ENCODE results near the gene MIA.
A peak's percentile ranks its signal among the peaks of the same experiment; 100 is the strongest.
"Not testable (repeated sequence)": the region's sequence is repeated elsewhere in the genome, so short reads cannot be mapped to it uniquely, and the experiment has no call there.

The MIA gene

DNA sequence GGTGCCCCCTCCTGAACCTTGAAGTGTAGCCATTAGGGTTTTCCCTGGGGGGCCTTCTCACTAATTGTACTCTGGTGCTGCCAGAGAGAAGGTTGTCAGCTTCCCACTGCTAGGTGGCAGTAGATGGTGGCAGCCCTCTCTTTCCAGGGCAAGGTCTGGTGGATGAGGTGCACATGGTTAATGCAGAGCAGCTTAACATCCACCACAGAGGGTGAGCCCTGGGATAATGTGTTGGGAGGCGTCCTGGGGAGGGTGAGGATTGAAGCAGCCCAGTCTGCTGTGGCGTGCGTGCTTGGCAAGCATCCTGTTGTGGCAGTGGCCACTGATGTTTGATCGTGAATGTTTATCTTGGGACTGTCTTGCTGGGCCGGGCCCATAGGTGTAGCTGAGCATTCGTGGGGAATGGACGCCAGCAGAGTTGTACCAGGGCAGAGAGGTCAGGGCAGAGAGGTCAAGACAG is 29.5 kb downstream of the MIA start:
- no peak for DNase-seq

- no peak for DNase-seq
Measured at GRCh38 chr19:40805258-40805868, 30.0 kb downstream of the MIA start.

DNA sequence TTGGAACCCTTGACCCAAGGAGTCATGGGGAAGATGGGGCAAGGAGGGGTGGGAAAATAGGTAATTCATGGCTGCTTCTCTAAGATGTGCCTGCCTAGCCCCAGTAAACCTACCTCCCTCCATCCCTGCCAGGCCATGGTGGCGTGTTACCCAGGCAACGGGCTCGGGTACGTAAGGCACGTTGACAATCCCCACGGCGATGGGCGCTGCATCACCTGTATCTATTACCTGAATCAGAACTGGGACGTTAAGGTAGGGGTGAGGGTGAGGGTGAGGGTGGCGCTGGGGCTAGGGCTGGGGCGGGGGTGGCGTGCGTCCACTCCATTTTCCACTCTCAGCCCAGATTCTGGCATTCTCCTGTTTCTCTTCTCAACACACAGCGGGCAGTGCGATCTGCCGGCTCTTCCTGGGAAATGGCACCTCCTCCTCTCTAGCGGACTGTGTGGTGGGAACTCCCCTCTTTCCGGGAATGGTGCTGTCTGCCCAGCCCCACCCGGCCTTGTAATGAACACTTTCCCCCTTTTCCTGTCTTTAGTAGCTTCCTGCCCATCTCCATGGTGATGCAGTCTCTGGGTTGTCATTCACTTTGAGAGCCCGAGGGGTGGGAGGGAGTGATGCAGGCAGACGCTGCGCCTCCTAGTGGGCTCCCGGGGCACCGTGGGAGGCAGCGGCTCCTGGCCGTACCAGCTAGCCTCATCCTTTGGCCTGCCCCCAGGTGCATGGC is 31.3 kb downstream of the MIA start:
- DNase-seq: peak; percentile 79

DNA sequence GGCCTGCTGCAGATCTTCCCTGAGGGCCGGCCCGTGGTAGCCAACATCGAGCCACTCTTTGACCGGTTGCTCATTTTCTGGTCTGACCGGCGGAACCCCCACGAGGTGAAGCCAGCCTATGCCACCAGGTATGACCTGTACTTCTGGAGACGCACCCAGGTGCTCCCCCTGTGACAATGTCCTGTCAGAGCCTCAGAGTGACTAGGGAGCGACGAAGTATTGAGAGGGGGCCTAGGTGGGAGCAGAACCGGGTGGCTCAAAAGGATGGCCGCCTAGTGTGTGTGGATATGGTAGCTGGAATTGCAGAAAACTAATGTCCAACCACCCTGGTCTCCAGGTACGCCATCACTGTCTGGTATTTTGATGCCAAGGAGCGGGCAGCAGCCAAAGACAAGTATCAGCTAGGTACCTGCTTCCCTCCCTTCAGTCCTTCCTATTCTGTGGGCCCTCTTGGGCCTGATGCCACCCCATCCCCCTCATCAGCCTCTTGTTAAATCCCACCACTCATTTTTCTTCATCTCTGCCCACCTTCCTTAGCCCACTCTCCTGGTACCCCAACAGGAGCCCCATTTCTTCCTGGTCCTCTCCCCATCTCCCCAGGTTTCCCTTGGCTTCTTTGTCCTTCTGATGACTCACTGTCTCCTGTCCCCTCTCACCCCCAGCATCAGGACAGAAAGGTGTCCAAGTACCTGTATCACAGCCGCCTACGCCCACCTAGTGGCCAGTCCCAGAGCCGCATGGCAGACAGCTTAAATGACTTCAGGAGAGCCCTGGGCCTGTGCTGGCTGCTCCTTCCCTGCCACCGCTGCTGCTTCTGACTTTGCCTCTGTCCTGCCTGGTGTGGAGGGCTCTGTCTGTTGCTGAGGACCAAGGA is 32.1 kb downstream of the MIA start:
- DNase-seq: no peak

DNA sequence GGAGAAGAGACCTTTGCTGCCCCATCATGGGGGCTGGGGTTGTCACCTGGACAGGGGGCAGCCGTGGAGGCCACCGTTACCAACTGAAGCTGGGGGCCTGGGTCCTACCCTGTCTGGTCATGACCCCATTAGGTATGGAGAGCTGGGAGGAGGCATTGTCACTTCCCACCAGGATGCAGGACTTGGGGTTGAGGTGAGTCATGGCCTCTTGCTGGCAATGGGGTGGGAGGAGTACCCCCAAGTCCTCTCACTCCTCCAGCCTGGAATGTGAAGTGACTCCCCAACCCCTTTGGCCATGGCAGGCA is 32.7 kb downstream of the MIA start:
- DNase-seq: no peak

GRCh38 chr19:40808497-40808896 is 33.2 kb downstream of the MIA start:
- no peak for DNase-seq

DNA sequence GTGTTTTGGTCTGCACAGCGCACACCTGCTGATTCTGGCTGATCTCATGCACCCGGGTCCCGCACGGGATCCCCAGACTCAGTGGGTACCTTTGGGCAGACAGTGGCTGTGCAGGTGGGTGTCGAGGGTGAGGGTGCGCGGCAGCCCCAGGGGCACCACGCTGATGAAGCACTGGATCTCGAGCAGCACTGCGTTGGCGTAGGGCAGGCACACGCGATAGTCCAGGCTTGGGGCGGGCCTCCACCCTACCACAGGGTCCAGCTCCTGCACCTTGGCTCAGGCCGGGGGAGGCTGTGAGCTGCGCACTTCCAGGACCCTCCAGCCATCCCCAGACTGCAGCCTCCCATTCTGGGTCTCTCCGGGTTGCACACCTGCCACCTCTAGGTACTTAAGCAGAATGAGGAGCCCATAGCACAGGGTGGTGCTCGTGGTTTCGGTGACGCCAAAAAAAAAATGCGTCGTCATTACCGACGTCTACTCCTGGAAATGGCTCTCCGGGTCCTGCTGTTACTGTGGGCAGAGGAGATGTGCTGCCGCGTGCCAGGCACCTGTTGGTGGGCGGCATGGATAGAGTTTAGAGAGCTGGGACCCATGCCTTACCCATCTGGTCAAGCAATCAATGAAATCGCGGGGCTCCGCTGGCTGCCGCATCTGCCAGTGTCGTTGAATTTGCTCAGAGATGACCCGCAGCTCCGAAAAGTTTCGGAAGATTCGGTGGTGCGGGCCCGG is 34.2 kb downstream of the MIA start:
- DNase-seq: no peak

GRCh38 chr19:40810160-40810559 is 34.8 kb downstream of the MIA start:
- no peak for DNase-seq

DNA sequence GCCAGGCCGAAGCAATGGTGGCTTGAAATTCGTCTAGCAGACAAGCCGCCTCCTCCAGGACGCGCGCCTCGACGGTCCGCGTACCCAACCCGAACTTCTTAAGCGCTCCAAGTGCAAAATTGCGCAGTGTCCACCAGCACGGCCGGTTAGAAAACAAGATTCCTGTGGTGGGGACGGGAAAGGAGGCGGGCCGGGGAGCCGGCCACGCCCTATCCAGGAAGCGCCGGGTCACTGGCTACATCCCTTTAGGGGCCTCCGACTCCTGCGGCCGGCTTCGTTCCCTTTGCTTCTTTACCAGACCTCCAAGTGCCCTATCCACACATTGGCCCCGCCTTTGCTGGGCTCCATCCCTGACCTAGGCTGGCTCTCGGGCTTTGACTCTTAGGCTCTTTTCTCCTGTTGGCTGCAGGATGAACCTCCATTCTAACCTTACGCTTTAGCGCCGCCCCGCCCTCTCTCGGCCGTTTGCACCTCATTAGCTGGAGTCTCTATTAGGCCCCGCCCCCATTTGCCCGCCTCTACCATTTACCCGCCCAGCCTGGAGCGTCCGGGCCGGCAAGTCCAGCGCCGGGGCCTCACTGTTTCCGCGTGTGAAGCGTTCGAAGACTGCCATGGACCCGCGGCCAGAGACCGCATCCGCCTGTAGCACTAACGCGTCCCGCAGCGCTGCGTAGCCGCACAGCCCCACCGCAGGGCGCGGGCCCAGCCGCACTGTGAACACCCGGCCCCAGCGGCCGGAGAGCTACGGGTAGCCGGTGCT is 35.5 kb downstream of the MIA start:
- not testable (repeated sequence) for DNase-seq

- peak; percentile 41 for DNase-seq
Measured at GRCh38 chr19:40811478-40812341, 36.4 kb downstream of the MIA start.

- not testable (repeated sequence) for DNase-seq
Measured at GRCh38 chr19:40812571-40812970, 37.2 kb downstream of the MIA start.

GRCh38 chr19:40813182-40813581 is 37.9 kb downstream of the MIA start:
- DNase-seq: no peak

DNA sequence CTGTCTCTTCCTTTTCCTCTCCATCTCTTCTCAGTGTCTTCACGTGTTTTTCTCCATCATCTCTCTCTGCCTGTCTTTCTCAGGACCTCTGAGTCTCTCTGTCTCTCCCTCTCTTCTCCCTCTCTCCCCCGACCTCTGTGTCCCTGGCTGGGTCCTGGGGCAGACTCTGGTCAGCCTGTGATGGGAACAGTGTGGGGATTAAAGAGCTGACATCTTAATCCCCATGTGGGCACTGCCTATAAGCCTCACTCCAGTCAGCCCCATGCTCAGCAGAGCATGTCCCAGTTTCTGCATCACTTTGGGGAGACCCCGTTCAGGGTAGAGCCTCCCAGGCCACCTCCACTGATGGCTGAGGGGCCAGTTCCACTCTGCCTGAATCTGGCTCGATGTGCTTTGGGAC is 39.9 kb downstream of the MIA start:
- DNase-seq: no peak

DNA sequence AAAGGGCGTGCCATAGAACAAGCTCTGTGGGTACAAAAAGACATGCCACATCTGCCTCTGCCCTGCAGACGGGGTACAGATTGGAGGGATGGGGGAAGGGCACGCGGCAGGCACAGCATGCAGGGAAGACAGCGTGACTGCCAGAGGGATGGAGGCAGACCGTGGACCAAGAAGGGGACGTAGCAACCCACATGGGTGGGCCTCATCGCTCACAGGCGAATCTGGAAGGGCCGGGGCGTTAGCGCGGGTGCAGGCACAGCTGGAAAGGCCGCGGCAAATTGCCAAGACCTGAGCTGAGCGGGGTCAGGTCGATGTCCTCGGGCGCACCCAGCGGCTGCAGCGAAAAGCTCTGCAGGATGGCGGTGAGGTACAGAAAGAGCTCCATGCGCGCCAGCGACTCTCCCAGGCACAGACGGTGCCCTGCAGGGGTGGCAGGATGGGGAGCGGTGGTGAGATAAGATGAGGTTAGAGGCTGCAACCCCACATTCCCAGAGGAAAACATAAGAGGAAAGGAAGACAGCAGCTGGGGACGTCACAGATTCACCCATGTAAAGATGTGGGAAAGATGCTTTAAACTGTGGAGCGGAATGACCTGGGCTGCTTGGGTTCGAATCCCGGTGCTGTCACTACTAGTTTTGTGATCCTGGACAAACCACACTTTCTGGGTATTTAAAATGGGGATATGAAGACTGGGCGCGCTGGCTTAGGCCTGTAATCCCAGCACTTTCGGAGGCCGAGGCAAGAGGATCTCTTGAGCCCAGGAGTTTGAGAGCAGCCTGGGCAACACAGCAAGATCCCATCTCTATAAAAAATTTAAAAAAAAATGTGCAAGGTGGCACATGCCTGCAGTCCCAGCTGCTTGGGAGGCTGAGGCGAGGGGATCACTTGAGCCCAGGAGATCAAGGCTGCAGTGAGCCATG is 43.4 kb downstream of the MIA start:
- peak; percentile 83 for DNase-seq

DNA sequence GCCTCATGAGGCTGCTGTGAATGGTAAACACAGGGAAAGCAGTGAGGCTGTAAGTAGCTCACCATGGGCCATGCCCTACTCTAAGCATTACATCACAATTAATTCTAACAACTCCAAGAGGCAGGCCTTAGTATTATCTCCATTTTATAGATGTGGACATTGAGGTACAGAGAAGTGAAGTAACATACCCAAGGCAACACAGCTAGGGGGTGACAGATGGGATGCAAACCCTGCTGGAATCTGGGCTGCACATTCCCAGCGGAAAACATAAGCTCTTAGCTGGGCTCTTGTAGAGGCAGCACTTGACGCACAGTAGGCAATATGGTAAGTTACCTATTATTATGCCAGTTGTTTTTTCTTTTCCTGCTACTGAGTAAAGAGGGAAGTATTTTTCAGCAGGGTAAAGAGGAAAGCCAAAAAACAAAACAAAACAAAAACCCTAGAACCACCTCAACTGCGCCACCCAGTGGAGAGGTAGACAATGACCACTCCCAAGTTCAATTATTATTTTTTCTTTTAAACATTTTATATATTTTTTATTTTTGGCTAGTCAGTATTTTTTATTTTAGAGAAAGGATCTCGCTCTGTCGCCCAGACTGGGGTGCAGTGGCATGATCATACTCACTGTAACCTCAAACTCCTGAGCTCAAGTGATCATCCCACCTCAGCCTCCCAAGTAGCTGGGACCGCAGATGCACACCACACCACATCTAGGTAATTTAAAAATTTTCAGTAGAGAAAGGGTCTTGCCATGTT is 44.3 kb downstream of the MIA start:
- DNase-seq: peak; percentile 66

DNA sequence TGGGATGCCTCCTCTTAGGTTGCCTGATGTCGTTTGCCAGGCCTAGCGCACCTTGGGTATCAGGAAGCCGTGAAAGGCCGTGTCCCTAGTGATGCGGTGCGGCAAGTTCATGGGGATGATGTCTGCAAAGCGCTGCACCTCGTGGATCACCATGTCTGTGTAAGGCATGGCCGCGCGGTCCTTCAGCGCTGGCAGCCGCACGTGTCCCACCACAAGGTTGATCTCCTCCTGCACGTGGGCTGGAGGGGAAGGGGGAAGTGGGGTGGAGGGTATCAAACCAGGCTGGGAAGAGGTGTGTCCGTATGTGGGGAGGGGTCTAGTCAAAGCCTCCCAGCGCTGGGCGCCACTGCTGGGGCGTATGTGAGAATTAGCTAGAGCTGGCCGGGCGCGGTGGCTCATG is 46.8 kb downstream of the MIA start:
- no peak for DNase-seq

DNA sequence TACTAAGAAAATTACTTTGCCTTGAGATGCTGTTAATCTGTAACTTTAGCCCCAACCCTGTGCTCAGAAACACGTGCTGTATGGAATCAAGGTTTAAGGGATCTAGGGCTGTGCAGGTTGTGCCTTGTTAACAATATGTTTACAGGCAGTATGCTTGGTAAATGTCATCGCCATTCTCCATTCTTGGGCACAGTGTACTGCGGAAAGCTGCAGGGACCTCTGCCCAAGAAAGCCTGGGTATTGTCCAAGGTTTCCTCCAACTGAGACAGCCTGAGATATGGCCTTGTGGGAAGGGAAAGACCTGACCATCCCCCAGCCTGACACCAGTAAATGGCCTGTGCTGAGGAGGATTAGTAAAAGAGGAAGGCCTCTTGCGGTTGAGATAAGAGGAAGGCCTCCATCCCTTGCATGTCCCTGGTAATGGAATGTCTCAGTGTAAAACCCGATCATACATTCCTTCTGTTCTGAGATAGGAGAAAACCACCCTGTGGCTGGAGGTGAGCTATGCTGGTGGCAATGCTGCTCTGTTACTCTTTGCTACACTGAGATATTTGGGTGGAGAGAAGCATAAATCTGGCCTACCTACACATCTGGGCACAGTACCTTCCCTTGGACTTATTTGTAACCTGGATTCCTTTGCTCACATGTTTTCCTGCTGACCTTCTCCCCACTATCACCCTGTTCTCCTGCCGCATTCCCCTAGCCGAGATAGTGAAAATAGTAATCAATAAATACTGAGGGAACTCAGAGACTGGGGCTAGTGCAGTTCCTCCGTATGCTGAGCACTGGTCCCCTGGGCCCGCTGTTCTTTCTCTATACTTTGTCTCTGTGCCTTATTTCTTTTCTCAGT is 47.6 kb downstream of the MIA start:
- DNase-seq: not testable (repeated sequence)

- not testable (repeated sequence) for DNase-seq
Measured at GRCh38 chr19:40824916-40825315, 49.6 kb downstream of the MIA start.

Data from stimulated activated CD4-positive, alpha-beta T cell treated with anti-CD3 and anti-CD28 coated beads, Interleukin-4, amount 100 ng/mL, for 1 hour (primary cell).